Karpas-422 (cell line): Measurements from ENCODE around the gene HOXA13. TPM values are rescaled to one million over a fixed set of nuclear protein-coding genes. Genes with fewer than 3 reads are reported as not detected.

Experiments used
- DNase-seq: peaks from one replicate; pipeline ENCODE4 v3.0.0-alpha.2; 2015
- H2AFZ ChIP-seq: fragments of 200-600 bp; sonication (generic); 2 replicates; pipeline ENCODE4 v1.6.1; 2014; ENCODE audit warnings: antibody characterized with exemption, low read length, mixed read lengths
- H3K27ac ChIP-seq: fragments of 200-600 bp; sonication (generic); 2 replicates; pipeline ENCODE4 v1.5.1; 2014; ENCODE audit warnings: mild to moderate bottlenecking, low read length, moderate library complexity
- H3K27me3 ChIP-seq: fragments of 200-600 bp; sonication (generic); 2 replicates; pipeline ENCODE4 v1.6.1; 2014; ENCODE audit warnings: low read length, mixed read lengths
- H3K36me3 ChIP-seq: fragments of 200-600 bp; sonication (generic); 2 replicates; pipeline ENCODE4 v1.6.1; 2014; ENCODE audit warnings: low read length, mixed read lengths; ENCODE audit not compliant: insufficient read depth
- H3K4me1 ChIP-seq: fragments of 200-600 bp; sonication (generic); 2 replicates; pipeline ENCODE4 v1.6.1; 2014; ENCODE audit warnings: mild to moderate bottlenecking, low read length, mixed read lengths
- H3K4me2 ChIP-seq: fragments of 200-600 bp; sonication (generic); 2 replicates; pipeline ENCODE4 v1.6.1; 2014; ENCODE audit warnings: low read length, low read depth, mild to moderate bottlenecking; ENCODE audit not compliant: poor library complexity, severe bottlenecking
- H3K4me3 ChIP-seq: fragments of 200-600 bp; sonication (generic); 2 replicates; pipeline ENCODE4 v1.5.1; 2014; ENCODE audit warnings: mild to moderate bottlenecking, antibody characterized with exemption, low read length, mixed read lengths
- H3K79me2 ChIP-seq: fragments of 200-600 bp; sonication (generic); 2 replicates; pipeline ENCODE4 v1.6.1; 2014; ENCODE audit warnings: mild to moderate bottlenecking, low read length, mixed read lengths
- H3K9ac ChIP-seq: fragments of 200-600 bp; sonication (generic); 2 replicates; pipeline ENCODE4 v1.6.0; 2014; ENCODE audit warnings: low read length
- H3K9me2 ChIP-seq: fragments of 200-600 bp; sonication (generic), shearing (Covaris generic); replicated peaks from 2 replicates; pipeline ENCODE4 v1.6.0; 2014; ENCODE audit warnings: mild to moderate bottlenecking, low read length, moderate library complexity; ENCODE audit not compliant: insufficient read depth
- H3K9me3 ChIP-seq: fragments of 300-700, 200-600 bp; sonication (generic); 2 replicates; pipeline ENCODE4 v1.6.1; 2014; ENCODE audit warnings: low read length, mixed read lengths
- H4K20me1 ChIP-seq: fragments of 200-600 bp; sonication (generic); 2 replicates; pipeline ENCODE4 v1.6.1; 2014; ENCODE audit warnings: mild to moderate bottlenecking, antibody characterized with exemption, low read length, low read depth; ENCODE audit not compliant: insufficient read depth
- total RNA-seq: library from RNA; depleted of rRNA; stranded (reverse); fragments of >200 nt; shearing (Covaris generic); gene quantifications from 2 replicates; pipeline ENCODE4 v1.2.3, GENCODE V29; 2014; ENCODE audit warnings: low replicate concordance

HOXA13 gene
- total RNA-seq, 1 experiment from 2014 or later = 0.07 TPM

GRCh38 chr7:27203964-27204594, 4.2 kb upstream of the HOXA13 start:
- Histone ChIP-seq H4K20me1 (no peaks in the 10 kb centered on the region), H3K4me3 (no peak overlapping the region), H3K36me3 (no peaks in the 10 kb centered on the region), H3K27me3 (no peaks in the 10 kb centered on the region), H3K9me3 (no peaks in the 10 kb centered on the region), H3K79me2 (no peaks in the 10 kb centered on the region), H3K9me2 (no peaks in the 10 kb centered on the region), H3K4me1 (peaks cover 19% of the 10 kb centered on the region), H3K4me2 (no peak overlapping the region), H2AFZ (no peak overlapping the region), H3K9ac (no peak overlapping the region), H3K27ac (no peak overlapping the region)
- no peak for DNase-seq

GRCh38 chr7:27203365-27203953, 3.6 kb upstream of the HOXA13 start:
- no peaks in the 10 kb centered on the region for H3K36me3 ChIP-seq
- H4K20me1 ChIP-seq = no peaks in the 10 kb centered on the region
- no peak overlapping the region for H3K9ac ChIP-seq
- H3K4me3 ChIP-seq = no peak overlapping the region
- H3K4me1 ChIP-seq = peaks cover 19% of the 10 kb centered on the region
- H3K9me2 ChIP-seq = no peaks in the 10 kb centered on the region
- no peaks in the 10 kb centered on the region for H3K27me3 ChIP-seq
- H3K4me2 ChIP-seq = no peak overlapping the region
- no peak for DNase-seq
- no peak overlapping the region for H2AFZ ChIP-seq
- no peak overlapping the region for H3K27ac ChIP-seq
- no peaks in the 10 kb centered on the region for H3K79me2 ChIP-seq
- no peaks in the 10 kb centered on the region for H3K9me3 ChIP-seq

DNA sequence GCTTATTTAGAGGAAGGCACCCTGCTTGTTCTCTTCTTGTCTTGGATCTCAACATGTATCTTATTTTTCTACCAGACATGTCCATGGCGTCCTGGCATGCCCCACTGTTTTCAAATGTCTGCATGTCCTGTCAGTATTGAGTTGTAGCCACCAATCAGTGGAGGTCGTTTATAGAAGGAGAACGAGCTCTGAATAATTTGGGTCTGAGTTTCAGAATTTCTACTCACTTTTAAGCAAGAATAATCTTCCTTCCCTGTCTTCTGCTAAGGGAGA, 2.9 kb upstream of the HOXA13 start:
- Histone ChIP-seq H3K9me3 (no peaks in the 10 kb centered on the region), H3K36me3 (no peaks in the 10 kb centered on the region), H3K4me2 (no peak overlapping the region), H3K9me2 (no peaks in the 10 kb centered on the region), H3K4me1 (peaks cover 19% of the 10 kb centered on the region), H3K27me3 (no peaks in the 10 kb centered on the region), H2AFZ (no peak overlapping the region), H3K9ac (no peak overlapping the region), H3K79me2 (no peaks in the 10 kb centered on the region), H4K20me1 (no peaks in the 10 kb centered on the region), H3K4me3 (no peak overlapping the region), H3K27ac (no peak overlapping the region)
- no peak for DNase-seq

GRCh38 chr7:27202018-27202861, 2.3 kb upstream of the HOXA13 start:
- Histone ChIP-seq H3K9me2 (no peaks in the 10 kb centered on the region), H3K27ac (no peak overlapping the region), H3K9ac (no peak overlapping the region; the same call in 1 of the 2 replicates), H3K36me3 (no peaks in the 10 kb centered on the region), H2AFZ (no peak overlapping the region), H3K27me3 (no peaks in the 10 kb centered on the region), H3K9me3 (no peaks in the 10 kb centered on the region), H3K79me2 (no peaks in the 10 kb centered on the region), H4K20me1 (no peaks in the 10 kb centered on the region), H3K4me3 (no peak overlapping the region), H3K4me2 (peak overlapping the region; percentile 90), H3K4me1 (peaks cover 19% of the 10 kb centered on the region)
- DNase-seq = no peak

- Histone ChIP-seq H3K36me3 (no peaks in the 10 kb centered on the region), H3K4me2 (peak overlapping the region; percentile 90), H3K9me2 (no peaks in the 10 kb centered on the region), H2AFZ (peak overlapping the region; percentile 95; the same call in 1 of the 2 replicates), H3K4me3 (peak overlapping the region; percentile 71; the same call in 1 of the 2 replicates), H3K27me3 (no peaks in the 10 kb centered on the region), H3K9ac (peak overlapping the region; percentile 67; the same call in 1 of the 2 replicates), H3K79me2 (no peaks in the 10 kb centered on the region), H3K4me1 (peaks cover 19% of the 10 kb centered on the region), H3K27ac (no peak overlapping the region), H4K20me1 (no peaks in the 10 kb centered on the region), H3K9me3 (no peaks in the 10 kb centered on the region)
- no peak for DNase-seq
Observed at GRCh38 chr7:27201580-27202017, 1.7 kb upstream of the HOXA13 start.

DNA sequence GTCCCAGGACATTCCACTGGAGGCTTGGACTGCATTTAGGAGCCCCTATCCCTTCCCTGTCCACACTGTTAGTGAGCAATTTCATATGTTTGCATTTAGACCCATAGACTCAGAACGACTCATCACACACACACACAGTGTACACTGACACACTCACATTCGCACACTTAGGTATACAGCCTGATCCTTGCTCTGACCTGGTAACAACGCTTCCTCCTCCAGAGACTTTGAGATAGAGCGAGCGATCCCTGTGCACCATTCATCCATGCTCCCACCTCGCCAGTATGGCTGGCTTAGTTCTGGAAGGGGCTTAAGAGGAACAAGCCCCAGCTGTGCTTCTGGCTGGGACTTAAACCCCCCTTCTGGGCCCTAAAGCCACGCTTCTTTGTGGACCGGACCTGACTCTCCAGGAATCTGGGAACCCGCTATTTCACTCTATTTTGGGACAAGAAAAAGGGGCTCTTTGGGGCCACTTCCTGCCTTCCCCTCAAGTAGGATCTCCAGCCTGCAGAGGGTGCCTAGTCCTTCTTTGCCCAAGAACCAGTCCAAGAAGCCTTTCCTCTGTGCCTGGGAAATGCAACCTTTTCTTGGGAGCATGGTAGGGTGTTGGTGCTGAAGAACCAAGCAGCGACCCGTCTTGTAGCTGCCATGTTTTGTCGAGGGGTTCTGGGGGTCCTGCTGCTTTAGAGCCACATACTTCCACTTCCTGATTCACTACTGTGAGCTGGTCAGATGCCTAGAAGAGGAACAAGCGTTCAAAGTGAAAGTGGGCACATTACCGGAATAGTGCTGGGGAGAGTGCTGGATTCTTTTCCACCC, 1.1 kb upstream of the HOXA13 start:
- peaks cover 22% of the 10 kb centered on the region for H3K4me1 ChIP-seq
- no peaks in the 10 kb centered on the region for H3K79me2 ChIP-seq
- no peaks in the 10 kb centered on the region for H4K20me1 ChIP-seq
- H2AFZ ChIP-seq = peak overlapping the region; percentile 95
- DNase-seq = peak; percentile 75
- H3K9me3 ChIP-seq = no peaks in the 10 kb centered on the region
- peak overlapping the region; percentile 67 for H3K9ac ChIP-seq
- no peak overlapping the region for H3K27ac ChIP-seq
- H3K36me3 ChIP-seq = no peaks in the 10 kb centered on the region
- peak overlapping the region; percentile 71 for H3K4me3 ChIP-seq
- H3K9me2 ChIP-seq = no peaks in the 10 kb centered on the region
- peak overlapping the region; percentile 90 for H3K4me2 ChIP-seq
- H3K27me3 ChIP-seq = no peaks in the 10 kb centered on the region

DNA sequence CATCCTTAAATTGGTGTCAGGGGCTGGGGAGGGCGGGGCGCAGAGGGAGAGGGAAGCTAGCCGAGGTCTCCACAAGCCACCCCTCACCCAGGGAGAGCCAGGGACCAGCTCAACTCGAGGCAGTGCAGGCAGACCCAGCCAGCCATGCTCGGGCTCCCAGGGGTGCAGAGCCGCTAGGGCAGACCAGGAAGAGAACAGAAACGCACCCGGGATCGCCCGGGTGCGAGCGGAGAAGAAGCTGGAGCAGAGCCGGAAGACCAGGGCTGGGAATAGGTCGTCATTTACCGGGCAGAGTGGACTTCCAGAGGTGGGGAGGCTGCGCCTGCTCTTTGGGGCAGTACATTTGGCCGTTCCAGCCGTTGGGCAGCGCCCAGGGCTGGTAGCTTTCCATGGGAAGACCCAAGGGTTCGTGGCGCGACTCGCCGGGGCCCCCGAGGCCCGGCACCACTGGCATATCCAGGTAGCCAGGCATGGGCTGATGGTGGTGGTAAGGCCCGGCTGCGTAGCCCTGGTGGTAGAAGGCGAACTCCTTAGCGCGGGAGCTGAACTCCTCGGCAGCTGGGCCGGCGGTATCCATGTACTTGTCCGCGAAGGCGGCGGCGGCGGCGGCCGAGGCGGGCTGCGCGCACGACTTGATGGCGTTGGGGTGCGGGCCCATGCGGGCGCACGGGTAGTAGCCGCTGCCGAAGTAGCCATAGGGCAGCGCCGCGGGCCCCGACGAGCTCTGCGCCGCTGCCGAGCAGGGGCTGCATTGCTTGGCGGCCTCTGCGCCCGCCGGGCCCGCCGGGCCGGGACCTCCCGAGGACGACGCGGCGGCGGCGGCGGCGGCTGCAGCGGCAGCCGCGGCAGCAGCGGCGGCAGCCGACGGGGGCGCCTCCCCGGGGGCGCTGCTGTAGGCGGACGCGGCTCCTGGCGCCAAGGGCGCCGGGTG, 755 bp downstream of the HOXA13 start:
- no peaks in the 10 kb centered on the region for H3K27me3 ChIP-seq
- no peaks in the 10 kb centered on the region for H4K20me1 ChIP-seq
- no peak overlapping the region for H2AFZ ChIP-seq
- peaks cover 22% of the 10 kb centered on the region for H3K4me1 ChIP-seq
- H3K4me2 ChIP-seq = no peak overlapping the region
- no peak overlapping the region for H3K9ac ChIP-seq
- no peak overlapping the region for H3K27ac ChIP-seq
- no peak overlapping the region for H3K4me3 ChIP-seq
- H3K79me2 ChIP-seq = no peaks in the 10 kb centered on the region
- DNase-seq = no peak
- H3K9me2 ChIP-seq = no peaks in the 10 kb centered on the region
- no peaks in the 10 kb centered on the region for H3K9me3 ChIP-seq
- H3K36me3 ChIP-seq = no peaks in the 10 kb centered on the region
